ENCODE data around the gene PCSK9. TPM values are rescaled to one million over a fixed set of nuclear protein-coding genes. Genes with fewer than 3 reads are reported as not detected.

The PCSK9 gene
- total and polyA plus RNA-seq, 11 donors: 0.04 to 0.45 TPM; not detected in 9

GRCh38 chr1:55038552-55038838, 853 bp upstream of the PCSK9 start:
- no peak for TF ChIP-seq POLR2A (IDR thresholded peaks at IDR 0.05)
- no peak for TF ChIP-seq CTCF (IDR thresholded peaks at IDR 0.05)
- DNase-seq: no peak
- Histone ChIP-seq H3K4me1 (peaks cover 0 to 17% (median 0%) of the 10 kb centered on the region in 12 donors), H3K4me3 (no peak overlapping the region), H3K9me3 (no peaks in the 10 kb centered on the region), H3K27me3 (peaks cover 10 to 77% (median 37%) of the 10 kb centered on the region in 9 donors), H3K36me3 (no peaks in the 10 kb centered on the region), H3K27ac (no peak overlapping the region)
- WGBS, 4 donors: 88 to 94% (median 90%) methylated on average over 3 of the region's 3 CpGs
- intact Hi-C loops (cut with DNase I): no loop called here
- no peak for ATAC-seq

- Histone ChIP-seq H3K27ac (no peak overlapping the region), H3K27me3 (peaks cover 10 to 73% (median 37%) of the 10 kb centered on the region in 9 donors), H3K4me1 (peaks cover 0 to 17% (median 0%) of the 10 kb centered on the region in 12 donors), H3K36me3 (no peaks in the 10 kb centered on the region), H3K9me3 (no peaks in the 10 kb centered on the region), H3K4me3 (no peak overlapping the region)
- TF ChIP-seq POLR2A (IDR thresholded peaks at IDR 0.05): no peak
- no peak for TF ChIP-seq CTCF (IDR thresholded peaks at IDR 0.05)
- intact Hi-C loops (cut with DNase I): no loop called here
- WGBS, 4 donors: 40 to 50% (median 42%) methylated on average over 8 to 9 of the region's 9 CpGs
- DNase-seq (no peak), ATAC-seq (no peak)
Measured at GRCh38 chr1:55038974-55039341, 390 bp upstream of the PCSK9 start.

- Histone ChIP-seq H3K4me3 (peak overlapping the region in 6 of 12 donors; percentile 2 to 33 (median 22)), H3K36me3 (no peaks in the 10 kb centered on the region), H3K27me3 (peaks cover 10 to 62% (median 32%) of the 10 kb centered on the region in 9 donors), H3K27ac (no peak overlapping the region), H3K4me1 (peaks cover 0 to 17% (median 0%) of the 10 kb centered on the region in 12 donors), H3K9me3 (no peaks in the 10 kb centered on the region)
- intact Hi-C loops (cut with DNase I): no loop called here
- TF ChIP-seq POLR2A (IDR thresholded peaks at IDR 0.05): no peak
- no peak for TF ChIP-seq CTCF (IDR thresholded peaks at IDR 0.05)
- WGBS, 4 donors: 18 to 32% (median 28%) methylated on average over 35 to 49 of the region's 49 CpGs
- ATAC-seq (peak in 2 of 4 donors; percentile 17 to 20), DNase-seq (no peak)
Measured at GRCh38 chr1:55040083-55040932, 960 bp downstream of the PCSK9 start.

- WGBS, 4 donors: 44 to 54% (median 48%) methylated on average over 5 of the region's 5 CpGs
- Histone ChIP-seq H3K27ac (no peak overlapping the region), H3K4me1 (peaks cover 0 to 14% (median 0%) of the 10 kb centered on the region in 12 donors), H3K36me3 (no peaks in the 10 kb centered on the region), H3K4me3 (no peak overlapping the region), H3K27me3 (peaks cover 10 to 58% (median 32%) of the 10 kb centered on the region in 9 donors), H3K9me3 (no peaks in the 10 kb centered on the region)
- intact Hi-C loops (cut with DNase I): no loop called here
- DNase-seq (no peak), ATAC-seq (no peak)
- no peak for TF ChIP-seq POLR2A (IDR thresholded peaks at IDR 0.05)
Measured at GRCh38 chr1:55040933-55041494, 1.7 kb downstream of the PCSK9 start.

Measured in heart left ventricle (tissue), 16 donors.